Right renal pelvis (tissue), 4 donors: Measurements from ENCODE around the gene SEC22B. TPM values are rescaled to one million over a fixed set of nuclear protein-coding genes. Genes with fewer than 3 reads are reported as not detected.
"Not testable (repeated sequence)": the region's sequence is repeated elsewhere in the genome, so short reads cannot be mapped to it uniquely, and the experiment has no call there.

ENCODE experiments used
- DNase-seq, 4 donors: peaks; one replicate each; pipeline ENCODE4 v3.0.0-alpha.2; 2013; ENCODE audit warnings: low read depth in 4 of 4, low spot score in 3 of 4, missing footprints in 1 of 4
- polyA plus RNA-seq, 4 donors: library from polyadenylated mRNA; unstranded; fragments of 120-200 nt; gene quantifications; one replicate each; pipeline ENCODE4 v1.2.1, GENCODE V29; 2013; ENCODE audit not compliant: insufficient read length in 4 of 4

SEC22B gene
- polyA plus RNA-seq = 10 to 100 TPM; 36.3 to 46.5 (median 43.8) TPM

GRCh38 chr1:120176092-120176855 is at the start of gene SEC22B:
Gene SEC22B (minus strand): TSS chr1:120176520. CDS start chr1:120176381, 139 bp downstream.
- DNase-seq = peak; percentile 87 to 94 (median 91)

GRCh38 chr1:120217933-120218332 is 41.6 kb upstream of the SEC22B start:
- not testable (repeated sequence) for DNase-seq

- not testable (repeated sequence) for DNase-seq
These were observed 41.0 kb upstream of the SEC22B start for GRCh38 chr1:120217175-120217929.

GRCh38 chr1:120213606-120214005 is 37.3 kb upstream of the SEC22B start:
- DNase-seq = not testable (repeated sequence)

GRCh38 chr1:120210754-120211153 is 34.4 kb upstream of the SEC22B start:
- DNase-seq = not testable (repeated sequence)

- not testable (repeated sequence) for DNase-seq
These were observed 20.8 kb upstream of the SEC22B start for GRCh38 chr1:120196863-120197775.

GRCh38 chr1:120188626-120189025 is 12.3 kb upstream of the SEC22B start:
- DNase-seq = not testable (repeated sequence)

- not testable (repeated sequence) for DNase-seq
These were observed 5.9 kb upstream of the SEC22B start for GRCh38 chr1:120182176-120182707.

- DNase-seq = peak in 3 of 4 donors; percentile 27 to 48 (median 35)
These were observed 3.7 kb upstream of the SEC22B start for GRCh38 chr1:120179811-120180690.

GRCh38 chr1:120178799-120179756 is 2.8 kb upstream of the SEC22B start:
- DNase-seq = peak in 3 of 4 donors; percentile 15 to 24 (median 23)

- not testable (repeated sequence) for DNase-seq
These were observed 1.7 kb upstream of the SEC22B start for GRCh38 chr1:120178058-120178457.

GRCh38 chr1:120175688-120176087 is 632 bp downstream of the SEC22B start:
- peak in 1 of 4 donors; percentile 2 for DNase-seq

GRCh38 chr1:120164761-120165160 is 11.6 kb downstream of the SEC22B start:
- DNase-seq = not testable (repeated sequence)

- DNase-seq = not testable (repeated sequence)
These were observed 14.3 kb downstream of the SEC22B start for GRCh38 chr1:120162015-120162414.

GRCh38 chr1:120158495-120158894 is 17.8 kb downstream of the SEC22B start:
- not testable (repeated sequence) for DNase-seq

- not testable (repeated sequence) for DNase-seq
These were observed 18.2 kb downstream of the SEC22B start for GRCh38 chr1:120158086-120158485.

- DNase-seq = not testable (repeated sequence)
These were observed 26.0 kb downstream of the SEC22B start for GRCh38 chr1:120150138-120150822.
